K562 (cell line): ENCODE results near the gene CDK9.

Source experiments
- CBX8 ChIP-seq: fragments of 200-600 bp; sonication (generic); IDR thresholded peaks from 2 replicates; pipeline ENCODE4 v1.6.1; 2012; ENCODE audit warnings: borderline replicate concordance, mixed run types, low read depth, mild to moderate bottlenecking, moderate library complexity, mixed read lengths, low read length, control low read depth, inconsistent platforms; ENCODE audit not compliant: poor library complexity, severe bottlenecking; ENCODE audit errors: extremely low read depth
- E4F1 ChIP-seq: fragments of 250-450 bp; sonication (Bioruptor Pico); IDR thresholded peaks from 2 replicates; pipeline ENCODE4 v1.5.0; 2021; ENCODE audit warnings: mild to moderate bottlenecking, borderline replicate concordance
- EP300 ChIP-seq: IDR thresholded peaks from 2 replicates; pipeline ENCODE4 v1.6.1; 2012; ENCODE audit warnings: low read length, improper control_type of control experiment
- GATAD2B ChIP-seq: fragments of 450-650 bp; IDR thresholded peaks from 2 replicates; pipeline ENCODE4 v1.6.1; 2017; ENCODE audit warnings: mild to moderate bottlenecking, borderline replicate concordance
- MAX ChIP-seq: sonication (generic); formaldehyde crosslinking; IDR thresholded peaks from 2 replicates; pipeline ENCODE4 v1.9.0; 2022; ENCODE audit warnings: mild to moderate bottlenecking, missing genetic modification reagents
- NFIC ChIP-seq: fragments of 450-650 bp; IDR thresholded peaks from 2 replicates; pipeline ENCODE4 v1.6.1; 2017; ENCODE audit warnings: mild to moderate bottlenecking, inconsistent platforms
- NR3C1 ChIP-seq: sonication (generic); formaldehyde crosslinking; IDR thresholded peaks from 2 replicates; pipeline ENCODE4 v1.8.1; 2022; ENCODE audit warnings: missing genetic modification reagents
- SAFB ChIP-seq: fragments of 200-400 bp; formaldehyde crosslinking; IDR thresholded peaks from 2 replicates; pipeline ENCODE4 v1.6.1; 2017; ENCODE audit warnings: low read depth, low read length, borderline replicate concordance
- SIN3A ChIP-seq, 2 experiments: fragments of 150-350 bp in 1 of 2; IDR thresholded peaks; 2 replicates each; pipeline ENCODE4 v1.6.1; 2011 to 2016; ENCODE audit warnings: borderline replicate concordance in 2 of 2, low read depth in 2 of 2, low read length in 2 of 2, mild to moderate bottlenecking in 2 of 2, moderate library complexity in 2 of 2; ENCODE audit not compliant: control insufficient read depth in 1 of 2
- ZNF253 ChIP-seq: fragments of 250-450 bp; sonication (Bioruptor Pico); conservative IDR thresholded peaks from 2 replicates; pipeline ENCODE4 v1.6.1; 2021; ENCODE audit warnings: mild to moderate bottlenecking
- TF ChIP-seq, protein P1 (sequence below): fragments of 450-650 bp; formaldehyde crosslinking; IDR thresholded peaks from 2 replicates; pipeline ENCODE4 v1.4.0; 2020; ENCODE audit warnings: mild to moderate bottlenecking, moderate library complexity
- TF ChIP-seq, protein P2 (sequence below), 3 experiments: IDR thresholded peaks in 2 of 3; conservative IDR thresholded peaks in 1 of 3; 2 replicates each; pipeline ENCODE4 v1.5.1; 2011 to 2012; ENCODE audit warnings: low read length in 3 of 3, mild to moderate bottlenecking in 3 of 3, control low read depth in 2 of 3, improper control_type of control experiment in 1 of 3, inconsistent platforms in 1 of 3, low read depth in 1 of 3, mixed read lengths in 1 of 3, moderate library complexity in 1 of 3; ENCODE audit not compliant: insufficient read depth in 2 of 3
- TF ChIP-seq, protein P3 (sequence below), 2 experiments: fragments of 450-650 bp; IDR thresholded peaks; 2 replicates each; pipeline ENCODE4 v1.6.1; 2016

- TF ChIP-seq ZNF253, result no peak
- no peak for TF ChIP-seq MAX (CRISPR knock-in tag)
- TF ChIP-seq NR3C1 (CRISPR knock-in tag), result no peak
- TF ChIP-seq SAFB, result no peak
- TF ChIP-seq, protein P1, sequence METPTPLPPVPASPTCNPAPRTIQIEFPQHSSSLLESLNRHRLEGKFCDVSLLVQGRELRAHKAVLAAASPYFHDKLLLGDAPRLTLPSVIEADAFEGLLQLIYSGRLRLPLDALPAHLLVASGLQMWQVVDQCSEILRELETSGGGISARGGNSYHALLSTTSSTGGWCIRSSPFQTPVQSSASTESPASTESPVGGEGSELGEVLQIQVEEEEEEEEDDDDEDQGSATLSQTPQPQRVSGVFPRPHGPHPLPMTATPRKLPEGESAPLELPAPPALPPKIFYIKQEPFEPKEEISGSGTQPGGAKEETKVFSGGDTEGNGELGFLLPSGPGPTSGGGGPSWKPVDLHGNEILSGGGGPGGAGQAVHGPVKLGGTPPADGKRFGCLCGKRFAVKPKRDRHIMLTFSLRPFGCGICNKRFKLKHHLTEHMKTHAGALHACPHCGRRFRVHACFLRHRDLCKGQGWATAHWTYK (CRISPR knock-in tag), result no peak
- no peak for TF ChIP-seq CBX8
- TF ChIP-seq, protein P2, sequence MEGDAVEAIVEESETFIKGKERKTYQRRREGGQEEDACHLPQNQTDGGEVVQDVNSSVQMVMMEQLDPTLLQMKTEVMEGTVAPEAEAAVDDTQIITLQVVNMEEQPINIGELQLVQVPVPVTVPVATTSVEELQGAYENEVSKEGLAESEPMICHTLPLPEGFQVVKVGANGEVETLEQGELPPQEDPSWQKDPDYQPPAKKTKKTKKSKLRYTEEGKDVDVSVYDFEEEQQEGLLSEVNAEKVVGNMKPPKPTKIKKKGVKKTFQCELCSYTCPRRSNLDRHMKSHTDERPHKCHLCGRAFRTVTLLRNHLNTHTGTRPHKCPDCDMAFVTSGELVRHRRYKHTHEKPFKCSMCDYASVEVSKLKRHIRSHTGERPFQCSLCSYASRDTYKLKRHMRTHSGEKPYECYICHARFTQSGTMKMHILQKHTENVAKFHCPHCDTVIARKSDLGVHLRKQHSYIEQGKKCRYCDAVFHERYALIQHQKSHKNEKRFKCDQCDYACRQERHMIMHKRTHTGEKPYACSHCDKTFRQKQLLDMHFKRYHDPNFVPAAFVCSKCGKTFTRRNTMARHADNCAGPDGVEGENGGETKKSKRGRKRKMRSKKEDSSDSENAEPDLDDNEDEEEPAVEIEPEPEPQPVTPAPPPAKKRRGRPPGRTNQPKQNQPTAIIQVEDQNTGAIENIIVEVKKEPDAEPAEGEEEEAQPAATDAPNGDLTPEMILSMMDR (IDR thresholded peaks at IDR 0.05 in 2 of 3, conservative IDR thresholded peaks at IDR 0.05 in 1 of 3; ENCODE audit: insufficient read depth in 2 of 3, low read depth in 1 of 3, low read length in 3 of 3), result no peak
- TF ChIP-seq EP300, result no peak
- TF ChIP-seq SIN3A (IDR thresholded peaks at IDR 0.05; ENCODE audit: borderline replicate concordance in 2 of 2, control insufficient read depth in 1 of 2, low read depth in 2 of 2, low read length in 2 of 2), result no peak
- TF ChIP-seq E4F1 (CRISPR knock-in tag), result no peak
- TF ChIP-seq GATAD2B, result no peak
- TF ChIP-seq, protein P3, sequence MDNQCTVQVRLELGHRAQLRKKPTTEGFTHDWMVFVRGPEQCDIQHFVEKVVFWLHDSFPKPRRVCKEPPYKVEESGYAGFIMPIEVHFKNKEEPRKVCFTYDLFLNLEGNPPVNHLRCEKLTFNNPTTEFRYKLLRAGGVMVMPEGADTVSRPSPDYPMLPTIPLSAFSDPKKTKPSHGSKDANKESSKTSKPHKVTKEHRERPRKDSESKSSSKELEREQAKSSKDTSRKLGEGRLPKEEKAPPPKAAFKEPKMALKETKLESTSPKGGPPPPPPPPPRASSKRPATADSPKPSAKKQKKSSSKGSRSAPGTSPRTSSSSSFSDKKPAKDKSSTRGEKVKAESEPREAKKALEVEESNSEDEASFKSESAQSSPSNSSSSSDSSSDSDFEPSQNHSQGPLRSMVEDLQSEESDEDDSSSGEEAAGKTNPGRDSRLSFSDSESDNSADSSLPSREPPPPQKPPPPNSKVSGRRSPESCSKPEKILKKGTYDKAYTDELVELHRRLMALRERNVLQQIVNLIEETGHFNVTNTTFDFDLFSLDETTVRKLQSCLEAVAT (IDR thresholded peaks at IDR 0.05), result no peak
- TF ChIP-seq NFIC, result no peak
These were observed 3.3 kb downstream of the CDK9 start for GRCh38 chr9:127789179-127789578.
